ENCODE measurements around the gene RHOT2.

The RHOT2 gene

DNA sequence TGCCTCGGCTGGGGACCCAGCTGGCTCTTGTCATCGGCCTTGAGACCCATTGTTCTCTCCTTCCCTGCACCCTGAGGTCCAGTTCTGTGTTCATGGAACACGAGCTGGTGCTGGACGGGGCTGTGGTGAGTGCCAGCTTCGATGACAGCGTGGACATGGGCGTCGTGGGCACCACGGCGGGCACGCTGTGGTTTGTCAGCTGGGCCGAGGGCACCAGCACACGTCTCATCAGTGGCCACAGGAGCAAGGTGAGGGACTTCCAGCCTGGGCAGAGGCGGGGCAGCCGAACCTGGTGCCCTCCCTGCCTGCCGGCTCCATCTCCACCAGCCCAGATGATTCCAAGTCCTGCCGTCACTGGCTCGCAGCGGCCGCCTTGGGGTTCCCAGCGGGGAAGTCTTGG is 5.3 kb upstream of the RHOT2 start:
- no peak for DNase-seq
- no peak overlapping the region for H3K27ac ChIP-seq (ENCODE audit: insufficient read depth in 1 of 2, low read depth in 1 of 2, low read length in 2 of 2, poor library complexity in 1 of 2, severe bottlenecking in 2 of 2)
- no peak overlapping the region for H3K4me3 ChIP-seq (ENCODE audit: control insufficient read depth in 1 of 7, extremely low read depth in 1 of 7, insufficient read depth in 4 of 7, low read depth in 2 of 7, low read length in 6 of 7)
- WGBS (ENCODE audit: insufficient coverage) = 96% methylated on average over 15 of the region's 21 CpGs
- peaks cover 0 to 24% (median 19%) of the 10 kb centered on the region in 4 experiments for H3K4me1 ChIP-seq (ENCODE audit: control extremely low read depth in 1 of 4, control insufficient read depth in 4 of 4, insufficient read depth in 4 of 4, low read length in 3 of 4)
- H3K9me3 ChIP-seq (ENCODE audit: control extremely low read depth in 1 of 5, control insufficient read depth in 4 of 5, insufficient read depth in 2 of 5, low read depth in 1 of 5, low read length in 4 of 5) = no peaks in the 10 kb centered on the region
- H3K27me3 ChIP-seq (replicated peaks in 2 of 5; ENCODE audit: control insufficient read depth in 4 of 5, insufficient read depth in 5 of 5, low read length in 4 of 5) = no peaks in the 10 kb centered on the region
- POLR2A ChIA-PET = no interaction called here
- CTCF ChIA-PET = interaction anchor here (1.1 to 1.6 kb wide), 2 partner anchors 20 to 26 kb away, joined by 3 to 5 read pairs; no protein-coding TSS in a partner anchor
- H3K36me3 ChIP-seq (ENCODE audit: control insufficient read depth in 4 of 4, insufficient read depth in 4 of 4, low read length in 3 of 4) = peaks cover 0 to 38% (median 11%) of the 10 kb centered on the region in 4 experiments

DNA sequence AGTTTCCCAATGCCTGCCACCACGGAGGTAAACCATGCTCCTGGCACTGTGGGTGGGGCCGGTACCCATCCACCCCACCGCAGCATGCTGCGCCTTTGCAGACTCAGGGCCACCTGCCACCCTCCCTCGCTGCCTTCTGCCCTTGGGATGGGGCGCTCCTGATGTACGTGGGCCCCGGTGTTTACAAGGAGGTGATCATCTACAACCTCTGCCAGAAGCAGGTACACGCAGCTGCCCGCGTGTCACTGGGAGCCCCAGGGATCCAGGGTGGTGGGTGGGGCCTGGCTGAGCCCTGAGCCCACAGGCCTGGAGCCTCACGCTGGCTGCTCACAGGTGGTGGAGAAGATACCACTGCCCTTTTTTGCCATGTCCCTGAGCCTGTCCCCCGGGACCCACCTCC is 1.4 kb upstream of the RHOT2 start:
- CTCF ChIA-PET = interaction anchor here (0.8 to 2.4 kb wide), 5 partner anchors 9 to 22 kb away, joined by 3 to 8 read pairs (median 4); partner anchors contain the start of gene RHBDL1
- H3K9me3 ChIP-seq (ENCODE audit: control extremely low read depth in 1 of 5, control insufficient read depth in 4 of 5, insufficient read depth in 2 of 5, low read depth in 1 of 5, low read length in 4 of 5) = no peaks in the 10 kb centered on the region
- no peak for DNase-seq
- POLR2A ChIA-PET = no interaction called here
- no peak overlapping the region for H3K4me3 ChIP-seq (ENCODE audit: control insufficient read depth in 1 of 7, extremely low read depth in 1 of 7, insufficient read depth in 4 of 7, low read depth in 2 of 7, low read length in 6 of 7)
- 98% methylated on average over 12 of the region's 13 CpGs for WGBS (ENCODE audit: insufficient coverage)
- H3K4me1 ChIP-seq (ENCODE audit: control extremely low read depth in 1 of 4, control insufficient read depth in 4 of 4, insufficient read depth in 4 of 4, low read length in 3 of 4) = peaks cover 0 to 21% (median 18%) of the 10 kb centered on the region in 4 experiments
- H3K36me3 ChIP-seq (ENCODE audit: control insufficient read depth in 4 of 4, insufficient read depth in 4 of 4, low read length in 3 of 4) = peaks cover 2 to 44% (median 23%) of the 10 kb centered on the region in 4 experiments
- H3K27ac ChIP-seq (ENCODE audit: insufficient read depth in 1 of 2, low read depth in 1 of 2, low read length in 2 of 2, poor library complexity in 1 of 2, severe bottlenecking in 2 of 2) = no peak overlapping the region
- no peaks in the 10 kb centered on the region for H3K27me3 ChIP-seq (replicated peaks in 2 of 5; ENCODE audit: control insufficient read depth in 4 of 5, insufficient read depth in 5 of 5, low read length in 4 of 5)

DNA sequence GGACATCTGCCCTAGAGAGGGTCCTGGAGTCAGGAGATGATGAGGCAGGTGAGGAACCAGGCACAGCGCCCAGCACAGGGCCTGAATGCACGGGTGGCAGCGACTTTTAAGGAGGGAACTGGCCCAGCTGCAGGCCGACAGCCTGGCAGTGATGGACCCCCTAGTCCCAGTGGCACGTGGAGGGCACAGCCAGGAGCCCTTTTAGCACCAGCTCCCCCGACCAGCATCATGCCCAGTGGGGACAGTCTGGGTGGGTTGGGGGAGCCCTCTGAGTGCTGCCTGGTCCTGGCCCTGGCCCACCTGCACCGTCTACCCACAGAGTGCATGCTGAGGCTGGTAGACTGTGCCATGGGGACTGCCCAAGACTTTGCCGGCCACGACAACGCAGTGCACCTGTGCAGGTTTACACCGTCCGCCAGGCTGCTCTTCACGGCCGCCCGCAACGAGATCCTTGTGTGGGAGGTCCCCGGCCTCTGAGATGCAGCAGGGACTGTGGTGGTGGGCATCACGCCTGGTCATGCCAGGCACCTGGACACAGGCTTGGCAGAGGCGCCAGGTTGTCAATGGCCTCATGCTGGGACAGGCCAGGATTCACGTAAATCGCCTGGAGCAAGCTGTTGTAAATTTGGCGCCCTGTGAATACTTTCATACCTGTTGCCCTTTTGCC is 686 bp upstream of the RHOT2 start:
- ChIA-PET POLR2A (no interaction called here), CTCF (interaction anchor here (0.8 to 2.4 kb wide), 9 partner anchors 9 to 93 kb away, joined by 3 to 8 read pairs (median 3); partner anchors contain the start of genes METTL26, RHBDL1 and WDR90)
- WGBS (ENCODE audit: insufficient coverage) = 95% methylated on average over 19 of the region's 22 CpGs
- H3K27ac ChIP-seq (ENCODE audit: insufficient read depth in 1 of 2, low read depth in 1 of 2, low read length in 2 of 2, poor library complexity in 1 of 2, severe bottlenecking in 2 of 2) = peak overlapping the region in 1 of 2 experiments; percentile 76
- DNase-seq = no peak
- H3K9me3 ChIP-seq (ENCODE audit: control extremely low read depth in 1 of 5, control insufficient read depth in 4 of 5, insufficient read depth in 2 of 5, low read depth in 1 of 5, low read length in 4 of 5) = no peaks in the 10 kb centered on the region
- peak overlapping the region in 1 of 7 experiments; percentile 59 for H3K4me3 ChIP-seq (ENCODE audit: control insufficient read depth in 1 of 7, extremely low read depth in 1 of 7, insufficient read depth in 4 of 7, low read depth in 2 of 7, low read length in 6 of 7)
- no peaks in the 10 kb centered on the region for H3K27me3 ChIP-seq (replicated peaks in 2 of 5; ENCODE audit: control insufficient read depth in 4 of 5, insufficient read depth in 5 of 5, low read length in 4 of 5)
- peaks cover 0 to 20% (median 16%) of the 10 kb centered on the region in 4 experiments for H3K4me1 ChIP-seq (ENCODE audit: control extremely low read depth in 1 of 4, control insufficient read depth in 4 of 4, insufficient read depth in 4 of 4, low read length in 3 of 4)
- H3K36me3 ChIP-seq (ENCODE audit: control insufficient read depth in 4 of 4, insufficient read depth in 4 of 4, low read length in 3 of 4) = peaks cover 2 to 49% (median 27%) of the 10 kb centered on the region in 4 experiments

DNA sequence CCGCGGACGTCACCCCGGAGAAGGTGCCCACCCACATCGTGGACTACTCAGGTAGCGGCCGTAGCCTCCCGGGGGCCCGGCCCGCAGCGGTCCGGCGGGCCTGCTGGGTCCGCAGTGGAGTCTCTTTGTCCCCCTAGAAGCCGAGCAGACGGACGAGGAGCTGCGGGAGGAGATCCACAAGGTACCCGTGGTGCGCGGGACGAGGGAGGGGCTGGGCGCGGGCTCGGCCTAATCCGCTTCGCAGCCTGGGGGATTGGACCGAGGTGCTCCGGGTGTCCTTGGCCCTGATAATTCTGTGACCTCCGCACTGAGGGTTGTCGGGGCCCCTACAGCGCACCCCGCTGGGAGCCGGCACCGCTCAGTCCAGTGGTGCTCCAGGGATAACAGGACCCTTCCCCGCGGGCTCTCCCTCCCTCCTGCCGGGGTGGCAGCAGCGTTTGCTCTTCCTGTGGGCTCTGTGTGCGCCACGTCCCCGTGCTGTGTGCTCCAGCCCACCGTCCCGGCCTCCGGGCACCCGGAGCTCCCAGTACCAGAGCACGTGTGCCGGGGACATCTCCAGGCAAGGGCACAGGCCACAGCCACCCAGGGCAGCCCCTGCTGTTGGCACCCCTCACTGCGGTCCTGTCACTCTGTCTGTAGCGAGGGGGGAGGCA is 713 bp downstream of the RHOT2 start:
- Histone ChIP-seq H3K27ac (ENCODE audit: insufficient read depth in 1 of 2, low read depth in 1 of 2, low read length in 2 of 2, poor library complexity in 1 of 2, severe bottlenecking in 2 of 2) (peak overlapping the region in 1 of 2 experiments; percentile 76), H3K4me1 (ENCODE audit: control extremely low read depth in 1 of 4, control insufficient read depth in 4 of 4, insufficient read depth in 4 of 4, low read length in 3 of 4) (peaks cover 0 to 20% (median 16%) of the 10 kb centered on the region in 4 experiments), H3K4me3 (ENCODE audit: control insufficient read depth in 1 of 7, extremely low read depth in 1 of 7, insufficient read depth in 4 of 7, low read depth in 2 of 7, low read length in 6 of 7) (peak overlapping the region; percentile 61 to 92 (median 81)), H3K9me3 (ENCODE audit: control extremely low read depth in 1 of 5, control insufficient read depth in 4 of 5, insufficient read depth in 2 of 5, low read depth in 1 of 5, low read length in 4 of 5) (no peaks in the 10 kb centered on the region), H3K36me3 (ENCODE audit: control insufficient read depth in 4 of 4, insufficient read depth in 4 of 4, low read length in 3 of 4) (peaks cover 2 to 55% (median 34%) of the 10 kb centered on the region in 4 experiments), H3K27me3 (replicated peaks in 2 of 5; ENCODE audit: control insufficient read depth in 4 of 5, insufficient read depth in 5 of 5, low read length in 4 of 5) (no peaks in the 10 kb centered on the region)
- 10% methylated on average over 50 of the region's 50 CpGs for WGBS (ENCODE audit: insufficient coverage)
- ChIA-PET POLR2A (no interaction called here), CTCF (interaction anchor here (1.0 to 2.4 kb wide), 4 partner anchors 7 to 25 kb away, joined by 3 to 8 read pairs (median 4); partner anchors contain the start of gene RHBDL1)
- DNase-seq = no peak

DNA sequence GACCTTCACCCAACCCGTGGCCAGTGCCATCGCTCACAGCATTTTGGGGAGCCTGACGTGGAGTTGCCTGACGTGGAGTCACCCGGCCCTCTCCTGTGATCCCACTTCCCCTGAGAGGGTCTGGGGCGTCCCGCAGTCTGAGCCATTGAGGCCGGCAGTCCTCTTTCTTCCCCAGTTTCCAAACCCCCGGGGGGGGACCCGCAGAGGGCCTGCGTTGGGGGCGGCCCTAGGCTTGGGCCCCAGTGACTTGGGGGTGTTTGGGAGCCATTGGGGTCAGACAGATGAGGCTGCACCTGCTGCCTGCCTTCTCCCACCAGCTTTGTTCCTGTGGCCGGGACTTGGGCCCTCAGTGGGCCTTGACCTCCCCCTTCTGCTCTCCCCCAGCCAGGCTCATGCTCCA is 1.7 kb downstream of the RHOT2 start:
- 94% methylated on average over 10 of the region's 13 CpGs for WGBS (ENCODE audit: insufficient coverage)
- Histone ChIP-seq H3K27ac (ENCODE audit: insufficient read depth in 1 of 2, low read depth in 1 of 2, low read length in 2 of 2, poor library complexity in 1 of 2, severe bottlenecking in 2 of 2) (no peak overlapping the region), H3K36me3 (ENCODE audit: control insufficient read depth in 4 of 4, insufficient read depth in 4 of 4, low read length in 3 of 4) (peaks cover 2 to 63% (median 41%) of the 10 kb centered on the region in 4 experiments), H3K4me3 (ENCODE audit: control insufficient read depth in 1 of 7, extremely low read depth in 1 of 7, insufficient read depth in 4 of 7, low read depth in 2 of 7, low read length in 6 of 7) (no peak overlapping the region), H3K4me1 (ENCODE audit: control extremely low read depth in 1 of 4, control insufficient read depth in 4 of 4, insufficient read depth in 4 of 4, low read length in 3 of 4) (peaks cover 0 to 20% (median 16%) of the 10 kb centered on the region in 4 experiments), H3K9me3 (ENCODE audit: control extremely low read depth in 1 of 5, control insufficient read depth in 4 of 5, insufficient read depth in 2 of 5, low read depth in 1 of 5, low read length in 4 of 5) (no peaks in the 10 kb centered on the region), H3K27me3 (replicated peaks in 2 of 5; ENCODE audit: control insufficient read depth in 4 of 5, insufficient read depth in 5 of 5, low read length in 4 of 5) (peaks cover 0 to 1% (median 0%) of the 10 kb centered on the region in 5 experiments)
- CTCF ChIA-PET = interaction anchor here (1.0 kb wide), 1 partner anchor 9 kb away, joined by 3 read pairs; no protein-coding TSS in a partner anchor
- DNase-seq = no peak
- POLR2A ChIA-PET = no interaction called here

DNA sequence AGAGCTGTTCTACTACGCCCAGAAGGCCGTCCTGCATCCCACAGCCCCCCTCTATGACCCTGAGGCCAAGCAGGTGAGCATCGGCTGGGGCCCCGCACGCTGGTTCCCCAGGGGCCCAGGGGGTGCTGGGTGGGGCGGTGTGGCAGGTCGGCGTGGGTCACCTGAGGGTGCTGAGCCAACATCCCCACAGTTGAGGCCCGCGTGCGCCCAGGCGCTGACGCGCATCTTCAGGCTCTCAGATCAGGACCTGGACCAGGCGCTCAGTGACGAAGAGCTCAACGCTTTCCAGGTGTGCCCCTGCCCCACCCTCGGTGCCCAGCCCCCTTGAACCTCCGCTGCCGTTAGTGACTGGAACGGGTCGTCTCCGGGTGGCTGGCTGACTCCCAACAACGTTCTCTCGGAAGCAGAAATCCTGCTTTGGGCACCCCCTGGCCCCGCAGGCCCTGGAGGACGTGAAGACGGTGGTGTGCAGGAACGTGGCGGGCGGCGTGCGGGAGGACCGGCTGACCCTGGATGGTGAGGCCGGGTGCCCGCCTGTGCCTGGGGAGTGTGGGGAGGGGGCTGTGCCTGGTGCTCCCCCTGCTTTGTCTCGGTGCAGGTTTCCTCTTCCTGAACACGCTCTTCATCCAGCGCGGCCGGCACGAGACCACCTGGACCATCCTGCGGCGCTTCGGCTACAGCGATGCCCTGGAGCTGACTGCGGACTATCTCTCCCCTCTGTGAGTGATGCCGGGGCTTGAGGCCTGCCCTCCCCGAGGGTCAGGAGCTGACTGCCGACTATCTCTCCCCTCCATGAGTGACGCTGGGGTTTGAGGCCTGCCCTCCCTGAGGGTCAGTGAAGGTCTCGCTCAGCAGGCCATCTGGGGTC is 2.8 kb downstream of the RHOT2 start:
- H3K4me1 ChIP-seq (ENCODE audit: control extremely low read depth in 1 of 4, control insufficient read depth in 4 of 4, insufficient read depth in 4 of 4, low read length in 3 of 4) = peaks cover 0 to 28% (median 23%) of the 10 kb centered on the region in 4 experiments
- no peak for DNase-seq
- H3K36me3 ChIP-seq (ENCODE audit: control insufficient read depth in 4 of 4, insufficient read depth in 4 of 4, low read length in 3 of 4) = peaks cover 2 to 63% (median 41%) of the 10 kb centered on the region in 4 experiments
- POLR2A ChIA-PET = no interaction called here
- WGBS (ENCODE audit: insufficient coverage) = 98% methylated on average over 45 of the region's 52 CpGs
- CTCF ChIA-PET = interaction anchor here (1.0 to 1.6 kb wide), 3 partner anchors 8 to 18 kb away, joined by 3 to 4 read pairs (median 4); no protein-coding TSS in a partner anchor
- peaks cover 0 to 12% (median 0%) of the 10 kb centered on the region in 5 experiments for H3K27me3 ChIP-seq (replicated peaks in 2 of 5; ENCODE audit: control insufficient read depth in 4 of 5, insufficient read depth in 5 of 5, low read length in 4 of 5)
- no peak overlapping the region for H3K4me3 ChIP-seq (ENCODE audit: control insufficient read depth in 1 of 7, extremely low read depth in 1 of 7, insufficient read depth in 4 of 7, low read depth in 2 of 7, low read length in 6 of 7)
- H3K9me3 ChIP-seq (ENCODE audit: control extremely low read depth in 1 of 5, control insufficient read depth in 4 of 5, insufficient read depth in 2 of 5, low read depth in 1 of 5, low read length in 4 of 5) = no peaks in the 10 kb centered on the region
- no peak overlapping the region for H3K27ac ChIP-seq (ENCODE audit: insufficient read depth in 1 of 2, low read depth in 1 of 2, low read length in 2 of 2, poor library complexity in 1 of 2, severe bottlenecking in 2 of 2)
